Measurements from ENCODE around the gene LRIT1.
A peak's percentile ranks its signal among the peaks of the same experiment; 100 is the strongest.

Gene LRIT1

DNA sequence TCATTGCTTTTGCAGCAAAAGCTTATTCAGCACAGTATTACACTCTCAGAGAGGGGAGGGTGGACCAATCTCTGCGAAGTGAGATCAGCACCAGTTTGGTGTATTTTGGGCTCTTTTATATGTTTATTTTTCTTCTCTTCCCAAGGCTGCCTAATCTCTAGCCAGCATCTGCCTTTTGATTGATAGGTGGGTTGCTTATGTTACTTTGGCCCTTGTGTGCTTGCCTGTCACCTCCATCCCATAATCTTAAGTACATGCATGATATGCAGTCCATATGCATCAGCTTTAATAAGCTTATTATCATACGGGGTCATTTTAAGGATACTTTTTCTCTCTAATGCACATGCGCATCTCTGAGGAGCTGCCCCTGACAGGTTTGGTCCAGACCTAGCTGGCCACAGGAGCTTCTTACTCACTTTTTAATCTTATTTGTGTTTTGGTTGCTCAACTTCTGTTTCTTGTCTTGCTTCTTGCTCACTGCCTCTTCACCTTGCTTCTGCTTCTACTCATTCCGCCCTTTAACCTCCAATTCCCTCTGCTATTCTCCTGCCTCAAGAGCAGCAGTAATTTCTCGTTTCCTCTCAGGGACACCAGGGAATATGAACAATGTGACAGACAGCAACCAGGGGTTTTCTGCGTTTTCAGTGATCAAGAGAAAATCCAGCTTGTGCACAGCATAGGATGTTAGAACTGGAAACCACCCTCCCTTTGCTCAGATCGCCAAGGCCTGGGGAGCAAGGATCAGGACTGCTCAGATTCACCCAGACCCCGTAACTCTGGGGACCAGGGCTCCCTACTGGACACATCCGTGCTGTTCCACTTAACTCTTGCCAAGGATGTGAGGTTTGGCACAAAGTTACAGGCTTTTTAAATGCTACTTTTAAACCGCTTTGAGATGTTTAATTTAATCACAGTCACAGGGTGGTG, 13.5 kb upstream of the LRIT1 start:
- DNase-seq (ENCODE audit: low read depth in 2 of 2): no peak

DNA sequence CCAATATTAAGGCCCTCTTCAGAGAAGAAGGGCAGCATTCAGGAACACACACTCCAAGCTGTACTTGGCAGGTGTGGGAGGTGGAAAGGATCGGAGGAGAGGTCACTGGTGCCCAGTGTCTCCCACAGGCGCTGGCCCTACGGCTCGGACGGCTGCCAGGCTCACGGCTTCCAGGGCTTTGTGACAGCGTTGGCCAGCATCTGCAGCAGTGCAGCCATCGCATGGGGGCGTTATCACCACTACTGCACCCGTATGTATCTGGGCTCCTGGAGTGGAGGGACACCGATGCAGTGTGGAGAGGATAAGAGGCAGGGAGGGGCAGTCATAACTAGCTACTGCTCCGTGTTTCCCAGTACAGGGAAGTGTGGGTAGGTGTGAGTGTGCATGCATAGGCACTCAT, 7.4 kb upstream of the LRIT1 start:
- DNase-seq (ENCODE audit: low read depth in 2 of 2): no peak

DNA sequence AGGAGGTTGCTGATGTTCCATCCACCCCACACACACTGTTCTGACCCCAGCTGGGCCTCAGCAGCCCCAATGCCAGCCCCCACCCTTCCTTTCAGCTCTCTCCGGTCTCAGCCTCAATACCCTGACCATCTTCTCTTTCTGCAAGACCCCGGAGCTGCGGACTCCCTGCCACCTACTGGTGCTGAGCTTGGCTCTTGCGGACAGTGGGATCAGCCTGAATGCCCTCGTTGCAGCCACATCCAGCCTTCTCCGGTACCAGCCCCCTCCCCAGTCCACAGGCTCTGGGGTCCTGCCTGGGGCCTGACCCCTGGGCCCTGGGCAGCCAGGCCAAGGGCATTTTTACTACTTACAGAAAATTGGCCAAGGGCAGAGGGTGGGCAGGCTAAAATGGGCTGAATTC, 6.2 kb upstream of the LRIT1 start:
- DNase-seq (ENCODE audit: low read depth in 2 of 2): no peak

DNA sequence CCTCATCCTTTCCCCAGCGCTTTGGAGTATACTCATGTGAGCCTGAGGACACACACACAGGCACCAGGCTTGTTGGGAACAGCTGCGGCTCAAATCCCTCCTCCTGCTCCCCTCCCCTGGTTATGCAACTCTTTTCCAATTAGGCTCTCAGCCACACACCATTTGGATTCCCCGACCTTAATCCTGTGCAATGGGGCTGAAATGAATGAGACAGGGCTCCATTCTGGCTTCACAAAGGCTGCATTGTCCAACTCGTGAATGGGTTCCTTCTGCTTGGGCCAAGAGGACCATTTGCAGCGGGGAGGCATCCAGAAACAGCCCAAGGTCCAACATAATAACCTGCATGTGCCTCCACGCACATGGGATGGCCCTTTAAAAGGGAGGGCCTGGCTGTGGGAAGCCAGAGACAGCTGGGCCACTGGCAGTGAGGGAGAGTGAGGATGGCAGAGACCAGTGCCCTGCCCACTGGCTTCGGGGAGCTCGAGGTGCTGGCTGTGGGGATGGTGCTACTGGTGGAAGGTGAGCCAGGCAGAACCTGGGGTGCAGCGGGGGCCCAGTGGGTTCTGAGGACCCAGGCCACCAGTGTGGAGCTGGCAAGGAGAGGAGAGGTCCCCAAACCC, 3.4 kb upstream of the LRIT1 start, which contains the start of gene RGR:
RGR (plus strand) TSS at position 403 of the 620 bp plus-strand sequence; CDS start at position 441, 38 bp downstream.
- DNase-seq (ENCODE audit: low read depth in 2 of 2): no peak

DNA sequence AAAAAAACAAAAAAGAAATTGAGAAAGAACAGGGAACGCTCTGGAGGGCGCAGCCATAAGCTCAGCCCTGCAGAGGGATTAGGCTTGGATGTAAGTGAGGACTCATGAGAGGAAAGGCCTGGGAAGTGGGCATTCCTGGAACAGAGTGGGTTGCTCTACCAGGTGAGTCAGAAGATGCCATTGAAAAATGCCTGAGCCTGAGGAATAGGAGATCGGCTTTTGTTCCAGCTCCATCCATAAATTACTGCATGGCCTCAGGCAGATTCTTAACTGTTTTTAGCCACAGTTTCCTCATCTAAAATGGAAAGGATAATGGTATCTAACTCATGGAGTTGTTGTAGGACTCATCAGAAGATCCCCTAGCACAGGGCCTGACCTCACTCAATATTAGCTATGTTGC, 2.4 kb upstream of the LRIT1 start:
- no peak for DNase-seq (ENCODE audit: low read depth in 2 of 2)

DNA sequence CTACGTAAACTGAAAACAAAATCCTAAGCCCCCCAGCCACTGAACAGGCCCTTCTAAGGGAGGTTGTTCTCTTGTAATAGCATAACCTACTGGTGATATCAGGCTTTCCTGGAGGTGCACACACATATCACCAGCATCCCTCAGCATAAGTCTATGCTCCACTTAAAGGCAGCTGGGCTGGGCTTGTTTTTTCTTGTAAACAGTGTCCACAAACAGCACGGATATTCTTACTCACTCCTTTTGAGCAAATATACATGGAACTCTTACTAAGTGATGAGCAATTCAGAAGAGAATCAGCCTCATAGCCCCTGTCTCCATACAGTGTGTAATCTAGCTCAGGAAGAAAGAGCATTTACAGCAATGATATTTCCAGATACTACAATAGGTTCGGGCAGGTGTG, 2.4 kb downstream of the LRIT1 start:
- no peak for DNase-seq (ENCODE audit: low read depth in 2 of 2)

DNA sequence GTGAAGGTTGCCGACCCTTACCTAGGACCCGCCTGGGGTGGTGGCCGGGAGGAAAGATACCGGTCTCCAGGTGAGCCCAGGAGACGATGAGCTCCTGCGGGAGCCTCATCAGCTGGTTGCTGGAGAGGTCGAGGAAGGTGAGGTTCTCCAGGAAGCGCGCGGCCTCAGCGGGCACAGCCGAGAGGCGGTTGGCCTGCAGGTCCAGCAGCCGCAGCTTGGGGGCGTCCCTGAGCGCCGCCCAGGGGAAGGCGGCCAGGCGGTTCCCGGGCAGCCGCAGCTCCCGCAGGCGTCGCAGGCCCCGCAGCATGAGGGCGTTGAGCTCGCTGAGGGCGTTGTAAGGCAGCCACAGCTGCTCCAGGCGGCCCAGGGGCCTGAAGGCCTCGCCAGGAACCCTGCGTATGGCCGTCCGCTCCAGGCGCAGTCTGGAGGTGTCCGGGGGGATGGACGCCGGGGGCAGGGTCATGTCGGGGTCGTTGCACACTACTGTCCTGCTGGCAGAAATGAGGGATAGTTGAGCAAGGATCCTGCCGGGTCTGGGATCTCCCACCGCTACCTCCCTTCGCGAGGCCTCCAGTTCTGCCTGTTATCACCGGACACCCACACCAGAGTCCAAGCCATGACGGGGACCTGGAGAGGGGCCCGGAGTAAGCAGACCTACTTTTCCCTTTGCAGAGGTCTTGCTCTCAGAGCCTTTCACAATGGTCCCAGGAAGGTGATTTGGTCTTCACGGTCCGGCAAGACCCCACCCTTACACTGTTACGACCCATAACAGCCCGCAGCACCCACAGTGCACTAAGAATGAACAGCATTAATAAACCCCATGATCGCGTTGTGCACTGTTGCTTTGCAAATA, 3.9 kb downstream of the LRIT1 start:
- no peak for DNase-seq (ENCODE audit: low read depth in 2 of 2)

DNA sequence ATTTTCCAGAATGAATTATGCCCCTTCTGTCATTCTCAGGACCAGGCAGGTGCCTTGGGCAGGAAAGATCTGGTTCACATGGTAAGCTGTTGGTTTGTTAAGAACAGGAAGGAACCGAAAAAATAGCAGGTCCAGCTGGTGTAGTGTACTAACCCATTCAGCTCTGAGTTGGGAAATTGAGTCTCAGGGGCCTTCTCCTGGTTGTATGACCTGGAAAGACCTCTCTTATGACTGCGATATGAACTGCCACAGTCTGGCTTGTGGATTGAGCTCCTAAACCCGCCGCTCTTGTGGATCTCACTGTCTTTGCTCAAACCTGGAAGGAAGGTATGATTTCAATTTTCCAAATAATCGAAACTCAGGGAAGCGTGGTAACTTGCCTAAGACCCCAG, 4.5 kb downstream of the LRIT1 start:
- DNase-seq (ENCODE audit: low read depth in 2 of 2): no peak

DNA sequence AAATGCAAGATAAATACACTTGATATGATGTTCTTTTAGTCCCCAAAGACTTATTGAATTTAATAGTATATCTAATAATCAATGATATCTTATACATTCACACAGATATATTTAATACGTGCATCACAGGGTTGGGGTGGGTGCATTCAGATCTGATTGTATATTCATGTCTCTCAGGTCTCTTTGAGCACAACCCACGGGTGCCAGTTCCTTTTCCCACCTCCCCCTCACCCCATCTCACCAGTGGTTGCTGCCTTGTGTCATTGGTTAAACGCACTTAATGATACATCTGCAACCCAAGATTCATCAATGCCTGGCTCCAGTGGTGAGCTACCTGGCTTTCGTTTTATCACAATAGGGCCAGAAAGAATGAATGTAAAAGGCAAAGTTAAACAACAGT, 6.2 kb downstream of the LRIT1 start:
- no peak for DNase-seq (ENCODE audit: low read depth in 2 of 2)

DNA sequence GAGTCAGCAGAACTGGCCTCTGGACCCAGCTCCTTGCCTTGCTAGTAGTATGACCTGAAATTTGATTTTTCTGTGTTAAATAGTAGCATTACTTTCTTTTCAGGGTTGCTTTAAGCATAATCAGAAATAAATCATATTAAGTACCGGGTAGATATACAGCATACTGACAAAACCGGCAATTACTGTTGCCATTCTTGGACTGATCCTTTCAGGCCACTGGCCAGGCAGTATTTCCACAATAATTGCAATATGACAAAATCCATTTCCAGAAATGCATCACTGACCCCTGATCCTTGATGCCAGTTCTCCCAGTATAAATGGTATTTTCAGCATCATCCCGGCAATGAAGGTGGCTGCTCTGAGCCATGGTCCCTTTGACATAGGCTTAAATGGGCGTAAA, 6.9 kb downstream of the LRIT1 start:
- DNase-seq (ENCODE audit: low read depth in 2 of 2): no peak

DNA sequence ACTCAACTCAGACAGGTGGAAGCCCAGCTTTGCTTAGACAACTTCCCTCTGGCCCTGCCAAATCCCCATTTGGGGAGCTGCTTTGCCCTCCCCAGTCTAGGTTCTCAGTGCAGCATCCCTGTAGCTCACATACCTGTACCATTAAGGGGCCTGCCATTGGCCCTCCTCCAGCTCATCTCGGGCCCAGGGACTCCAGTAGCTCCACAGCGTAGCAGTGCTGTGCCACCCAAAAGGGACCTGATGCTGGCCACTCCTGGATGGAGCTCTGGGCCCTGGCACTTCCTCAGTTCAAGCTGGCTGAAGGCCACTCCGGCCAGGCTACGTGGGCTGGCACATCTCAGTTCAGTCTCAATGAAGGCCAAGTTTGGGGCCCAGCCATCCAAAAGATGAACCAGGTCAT, 7.4 kb downstream of the LRIT1 start:
- DNase-seq (ENCODE audit: low read depth in 2 of 2): no peak

DNA sequence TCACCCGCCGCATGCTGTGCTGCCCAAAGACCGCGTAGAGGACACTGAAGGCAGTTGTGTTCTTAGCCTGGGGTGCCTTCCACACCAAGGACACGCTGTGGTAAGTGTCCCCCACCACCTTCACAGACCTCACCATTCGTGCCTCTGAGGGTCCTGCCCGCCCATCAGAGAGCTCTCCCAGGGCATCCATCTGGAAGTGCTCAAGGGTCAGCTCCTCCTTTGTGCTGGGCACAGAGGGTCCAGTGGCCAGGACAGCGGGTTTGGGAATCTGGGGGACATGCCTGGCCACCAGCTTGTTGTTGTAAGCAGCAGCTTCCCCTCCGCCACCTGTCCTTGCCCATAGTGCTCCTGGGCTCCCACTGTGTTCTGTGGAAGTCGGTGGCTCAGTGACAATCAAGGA, 9.0 kb downstream of the LRIT1 start:
- DNase-seq (ENCODE audit: low read depth in 2 of 2): no peak

DNA sequence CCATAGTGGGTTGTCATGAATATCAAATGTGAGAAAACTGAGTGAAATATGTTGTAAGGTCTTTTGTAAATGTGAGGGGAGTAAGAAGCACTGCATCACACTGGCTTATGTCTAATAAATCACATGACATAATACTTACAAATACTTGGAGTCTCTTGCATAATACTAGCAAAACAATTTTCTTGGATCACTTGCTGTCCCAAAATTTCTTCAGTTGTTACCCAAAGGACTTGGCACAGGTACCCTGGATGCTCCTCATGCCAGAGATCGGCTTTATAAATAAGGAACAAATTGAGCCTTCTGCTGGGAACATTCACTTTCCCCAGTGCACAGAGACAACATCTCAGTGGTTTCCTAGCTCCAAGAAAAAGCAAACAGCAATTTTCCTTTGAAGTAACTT, 11.0 kb downstream of the LRIT1 start:
- no peak for DNase-seq (ENCODE audit: low read depth in 2 of 2)

DNA sequence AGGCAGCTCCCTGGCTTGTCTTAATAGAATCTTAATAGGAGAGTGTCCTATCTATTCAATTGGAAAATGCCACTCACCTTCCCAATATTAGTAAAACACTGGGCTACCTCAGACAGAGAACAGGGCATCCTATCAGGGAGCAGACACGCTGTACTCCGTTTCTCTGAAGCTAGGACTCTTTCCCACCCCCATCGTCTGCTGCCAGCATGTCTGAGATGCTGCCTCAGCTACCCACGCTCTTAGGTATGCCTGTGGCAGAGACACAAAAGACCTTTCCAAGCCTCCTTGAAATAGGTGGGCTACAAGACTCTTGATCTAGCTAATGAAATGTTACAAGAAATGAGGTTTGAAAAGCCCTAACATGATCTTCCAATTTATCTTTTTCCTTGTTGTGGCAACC, 13.5 kb downstream of the LRIT1 start:
- no peak for DNase-seq (ENCODE audit: low read depth in 2 of 2)

DNA sequence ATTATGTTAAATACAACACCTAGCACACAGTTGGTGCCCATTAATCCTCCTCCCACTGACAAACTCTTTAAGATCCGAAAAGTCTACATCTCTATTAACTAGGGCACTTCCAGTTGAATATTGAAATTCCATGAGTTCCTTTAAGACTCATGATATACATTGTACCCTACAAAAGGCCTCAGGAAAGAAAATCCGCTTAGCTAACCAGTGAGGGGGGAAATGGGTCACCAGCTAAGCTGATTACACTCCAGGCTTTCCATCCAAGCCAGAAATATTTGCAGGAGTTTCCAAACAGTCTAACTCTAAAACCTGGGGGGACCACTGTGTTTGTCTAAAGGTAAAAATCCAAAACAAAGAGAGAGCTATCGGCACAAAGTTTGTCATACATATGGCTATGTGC, 14.7 kb downstream of the LRIT1 start:
- no peak for DNase-seq (ENCODE audit: low read depth in 2 of 2)

DNA sequence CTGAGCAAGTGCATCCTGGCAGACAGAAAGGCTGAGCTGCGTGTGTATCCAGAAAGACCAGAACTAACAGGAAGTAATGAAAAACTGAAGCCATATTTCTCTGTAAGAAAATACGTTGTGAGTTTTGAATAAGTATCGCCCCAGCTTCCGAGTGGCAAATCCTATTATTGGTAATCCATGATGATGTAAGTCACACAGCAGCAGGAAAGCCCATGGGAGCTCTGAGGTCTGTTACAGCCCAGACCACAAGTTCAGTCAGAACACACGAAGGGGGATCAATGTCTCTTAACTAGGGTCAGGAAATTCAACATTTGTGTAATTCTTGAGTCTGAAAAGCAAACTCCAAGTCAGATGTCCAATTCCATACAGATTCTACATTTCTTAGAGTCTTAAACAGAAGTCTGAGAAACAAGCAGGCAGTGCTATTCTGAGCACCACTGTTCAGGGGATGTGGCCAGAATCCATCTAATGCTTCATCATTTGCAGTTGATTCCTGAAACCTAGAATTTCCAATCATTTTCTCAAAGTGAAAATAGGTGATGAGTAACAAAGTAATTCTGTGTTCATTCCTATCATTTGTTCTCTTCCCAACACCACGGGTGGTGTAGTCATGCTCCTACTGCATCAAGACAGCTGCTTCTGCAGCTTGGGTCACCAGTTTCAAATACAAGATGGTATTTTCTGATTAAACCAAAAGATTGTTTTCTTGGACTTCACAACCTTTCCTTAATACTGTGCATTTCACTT, 15.7 kb downstream of the LRIT1 start, which contains the start of gene LRIT2:
LRIT2 (minus strand) TSS at position 118 of the 747 bp plus-strand sequence; CDS start at position 94, 24 bp downstream.
- no peak for DNase-seq (ENCODE audit: low read depth in 2 of 2)

DNA sequence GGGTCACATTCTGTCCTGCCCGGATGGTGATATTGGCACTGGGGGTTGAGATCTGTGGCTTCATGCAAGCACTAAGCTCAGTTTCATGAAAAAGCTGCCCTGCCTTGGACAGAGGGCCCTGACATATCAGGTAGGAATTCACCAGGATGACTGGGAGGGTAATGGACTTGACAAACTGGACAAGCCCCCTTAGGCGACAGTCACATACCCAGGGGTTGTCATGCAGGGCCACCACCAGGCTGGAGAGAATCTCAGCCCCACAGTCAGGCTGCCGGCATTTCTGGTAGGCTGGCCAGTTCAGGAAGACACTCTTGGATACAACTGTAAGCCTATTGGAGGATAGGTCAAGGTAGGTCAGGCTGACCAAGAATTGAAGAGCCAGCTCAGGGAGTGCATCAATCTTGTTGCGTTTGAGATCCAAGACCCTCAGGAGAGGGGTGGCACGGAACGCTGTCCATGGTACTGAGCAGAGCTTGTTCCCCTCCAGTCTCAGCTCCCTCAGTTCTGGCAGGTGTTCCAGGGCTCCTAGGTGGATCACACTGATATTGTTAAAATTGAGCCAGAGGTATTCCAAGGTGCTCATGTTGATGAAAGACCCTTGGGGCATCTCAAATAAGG, 16.8 kb downstream of the LRIT1 start:
- no peak for DNase-seq (ENCODE audit: low read depth in 2 of 2)

DNA sequence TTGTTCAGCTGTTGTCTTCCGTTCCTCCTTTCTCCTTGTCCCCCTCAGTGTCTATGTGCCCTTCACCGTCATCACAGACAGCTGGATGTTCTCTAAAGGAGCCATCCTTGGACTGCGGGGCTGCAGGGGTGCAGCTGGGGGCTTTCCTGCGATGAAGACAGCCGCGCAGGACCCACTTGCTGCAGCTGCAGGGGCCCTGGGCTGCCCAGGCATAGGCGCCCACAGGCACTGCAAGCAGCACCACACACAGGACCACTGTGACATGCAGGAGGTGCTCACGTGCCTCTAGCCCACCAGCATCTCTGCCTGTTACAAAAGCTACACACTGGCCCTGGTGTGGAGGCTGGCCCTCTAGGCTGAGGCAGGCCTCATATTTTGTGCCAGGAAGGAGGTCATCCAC, 19.4 kb downstream of the LRIT1 start:
- no peak for DNase-seq (ENCODE audit: low read depth in 2 of 2)

DNA sequence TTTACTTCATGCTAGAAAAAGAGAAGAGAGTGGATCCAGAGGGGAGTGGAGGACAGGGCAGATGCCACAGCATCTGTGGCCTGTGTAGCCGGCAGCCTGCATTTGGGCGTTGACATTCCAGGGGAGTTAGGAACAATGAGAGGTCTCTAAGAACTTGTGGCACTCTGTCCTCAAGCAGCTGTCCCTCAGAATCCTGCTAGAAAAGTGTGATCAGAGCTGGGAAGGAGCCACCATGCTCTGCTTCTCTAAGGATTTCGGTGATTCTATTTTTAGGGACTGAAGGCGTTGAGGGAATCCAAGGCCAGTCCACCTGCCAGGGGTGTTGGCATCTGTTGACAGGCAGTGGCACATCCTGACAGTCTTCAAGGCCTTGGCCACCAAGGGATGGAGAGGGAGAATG, 23.6 kb downstream of the LRIT1 start:
- no peak for DNase-seq (ENCODE audit: low read depth in 2 of 2)

DNA sequence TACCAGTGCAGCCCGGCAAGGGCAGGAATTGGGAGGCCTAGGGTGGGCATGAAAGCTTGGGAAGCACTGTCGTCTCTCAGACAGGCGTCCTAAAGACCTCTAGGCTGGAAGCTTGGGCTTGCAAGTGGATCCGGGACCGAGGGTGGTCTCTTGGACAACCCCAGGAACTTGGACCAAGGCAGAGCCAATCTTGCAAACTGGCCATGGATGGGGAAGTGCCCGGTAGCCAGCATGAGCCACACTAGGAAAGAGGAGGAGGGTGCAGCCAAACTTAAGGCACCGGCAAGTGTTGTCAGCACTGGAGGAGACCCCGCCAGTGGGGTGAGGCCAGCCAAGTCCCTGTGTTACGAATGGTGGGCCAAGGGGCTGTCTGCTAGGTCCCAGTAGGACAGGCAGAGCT, 24.5 kb downstream of the LRIT1 start:
- DNase-seq (ENCODE audit: low read depth in 2 of 2): no peak

DNA sequence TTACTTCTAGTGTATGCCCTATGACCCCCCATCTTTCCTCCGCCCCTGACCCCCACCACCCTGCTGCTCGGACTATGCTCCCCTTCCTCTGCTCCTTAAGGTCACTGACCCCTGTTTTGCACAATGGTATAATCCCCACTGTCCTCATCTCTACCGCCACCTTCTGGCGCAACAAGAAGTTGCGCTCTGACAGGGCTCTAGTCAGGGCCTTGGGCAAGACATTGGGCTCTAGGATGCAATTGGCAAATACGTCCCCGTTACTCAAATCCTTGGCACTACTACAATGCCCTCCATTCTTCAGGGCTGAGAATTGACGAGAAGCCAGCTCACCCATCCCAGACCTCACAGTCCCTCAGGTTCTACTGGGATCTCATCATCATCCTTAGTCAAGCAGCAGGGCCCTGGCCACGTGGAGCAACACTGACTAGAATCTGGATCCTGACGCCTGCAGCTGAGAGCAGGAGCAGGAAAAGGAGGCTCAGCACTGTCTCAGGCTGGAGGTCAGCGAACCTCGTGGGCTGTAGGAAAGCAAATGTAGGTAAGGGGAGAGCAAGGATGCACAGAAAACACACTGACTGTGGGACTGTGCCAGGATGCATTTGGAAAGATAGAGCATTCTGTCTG, 26.6 kb downstream of the LRIT1 start:
- peak in 1 of 2 donors; percentile 7 for DNase-seq (ENCODE audit: low read depth in 2 of 2)
